Psoas muscle (tissue), 8 donors: Measurements from ENCODE around the gene NSUN2. TPM values are rescaled to one million over a fixed set of nuclear protein-coding genes. Genes with fewer than 3 reads are reported as not detected.

Source experiments
- ATAC-seq, 4 donors: fragments of 200-7000 bp; cut with Tn5 transposase; one replicate each; pipeline ENCODE4 v1.9.1; 2020; ENCODE audit warnings: moderate library complexity in 3 of 4, mild to moderate bottlenecking in 2 of 4
- DNase-seq, 2 donors: peaks; one replicate each; pipeline ENCODE4 v3.0.0-alpha.2; 2020
- H3K27ac ChIP-seq: fragments of 200-600 bp; one replicate; pipeline ENCODE4 v1.8.0; 2022
- H3K27me3 ChIP-seq, 3 donors: fragments of 200-600 bp in 1 of 3; one replicate each; pipeline versions ENCODE4 v1.6.1 to v1.8.0; 2013 to 2022; ENCODE audit warnings: low read length in 2 of 3, mild to moderate bottlenecking in 2 of 3, moderate library complexity in 1 of 3; ENCODE audit not compliant: insufficient read depth in 3 of 3
- H3K36me3 ChIP-seq, 2 donors: fragments of 200-600 bp in 1 of 2; one replicate each; pipeline versions ENCODE4 v1.6.1 to v1.8.0; 2013 to 2022; ENCODE audit warnings: low read depth in 1 of 2, mild to moderate bottlenecking in 1 of 2, moderate library complexity in 1 of 2; ENCODE audit not compliant: insufficient read depth in 1 of 2
- H3K4me1 ChIP-seq: fragments of 200-600 bp; one replicate; pipeline ENCODE4 v1.8.0; 2022
- H3K4me3 ChIP-seq: fragments of 200-600 bp; one replicate; pipeline ENCODE4 v1.8.0; 2022; ENCODE audit warnings: mild to moderate bottlenecking
- H3K9me3 ChIP-seq: fragments of 200-600 bp; one replicate; pipeline ENCODE4 v1.8.0; 2022
- CTCF ChIP-seq: fragments of 200-600 bp; IDR thresholded peaks from one replicate; pipeline ENCODE4 v1.8.0; 2022; ENCODE audit warnings: antibody characterized with exemption
- WGBS, 3 donors: extraction: QIAGEN DNeasy Blood & Tissue Kit; methylation state at CpG; one replicate each; pipeline versions ENCODE4 v1.1.6 to v1.1.7; 2013; 5-methylcytosine and 5-hydroxymethylcytosine counted together
- intact Hi-C, 2 donors: fragments of 100-400 bp; cut with DNase I; formaldehyde crosslinking; loops; one replicate each; pipeline versions ENCODE4 v1.11.0 to v1.14.2; 2022
- polyA plus RNA-seq, 3 donors: library from polyadenylated mRNA; stranded (reverse); fragments of 200-250 nt; gene quantifications; one replicate each; pipeline ENCODE4 v1.2.3, GENCODE V29; 2013
- total RNA-seq, 4 donors: library from RNA; stranded (reverse); fragmentation: NEBNext Ultra II Directional in 2 of 4; extraction: Animal tissue kit (Norgen Biotek cat#: 25700) in 2 of 4; gene quantifications; one replicate each; pipeline versions ENCODE4 v1.2.1 to v1.2.4, GENCODE V29; 2021 to 2023
- donor health status: healthy with polysubstance abuse.
- donor health status: DM: no; HTN: no; CAD: no; lungs with moderate emphysema.
- donor health status: Bipolar disorder and iron deficiency.
- donor health status: healthy.
- donor health status: DM: yes; HTN: yes; CAD: no.
- donor health status: DM: no; HTN: no; CAD: no.
- donor health status: DM: no; HTN: no; CAD: no.
- donor health status: DM: yes; HTN: yes; CAD: no.

Gene NSUN2
- total and polyA plus RNA-seq, 7 donors, result 30.6 to 80.9 (median 53.6) TPM

- Histone ChIP-seq H3K27ac (peak overlapping the region; percentile 38), H3K4me1 (peaks cover 7% of the 10 kb centered on the region), H3K9me3 (no peaks in the 10 kb centered on the region), H3K4me3 (no peak overlapping the region), H3K36me3 (peaks cover 16 to 100% of the 10 kb centered on the region in 2 donors), H3K27me3 (no peaks in the 10 kb centered on the region)
- DNase-seq, result peak in 1 of 2 donors; percentile 63
- TF ChIP-seq CTCF, result no peak
- WGBS, 3 donors, result 48 to 58% (median 52%) methylated on average over 8 of the region's 8 CpGs
- intact Hi-C loops, result no loop called here
- peak; percentile 76 to 90 (median 84) for ATAC-seq
These were observed 17.6 kb downstream of the NSUN2 start for GRCh38 chr5:6615034-6615815.

- DNase-seq (no peak), ATAC-seq (no peak)
- Histone ChIP-seq H3K27ac (no peak overlapping the region), H3K36me3 (peaks cover 18 to 100% of the 10 kb centered on the region in 2 donors), H3K27me3 (no peaks in the 10 kb centered on the region), H3K4me3 (no peak overlapping the region), H3K9me3 (no peaks in the 10 kb centered on the region), H3K4me1 (peaks cover 7% of the 10 kb centered on the region)
- no peak for TF ChIP-seq CTCF
- WGBS, 3 donors, result 74 to 89% (median 80%) methylated on average over 20 of the region's 20 CpGs
- intact Hi-C loops, result no loop called here
These were observed 21.2 kb downstream of the NSUN2 start for GRCh38 chr5:6611334-6612256.

DNA sequence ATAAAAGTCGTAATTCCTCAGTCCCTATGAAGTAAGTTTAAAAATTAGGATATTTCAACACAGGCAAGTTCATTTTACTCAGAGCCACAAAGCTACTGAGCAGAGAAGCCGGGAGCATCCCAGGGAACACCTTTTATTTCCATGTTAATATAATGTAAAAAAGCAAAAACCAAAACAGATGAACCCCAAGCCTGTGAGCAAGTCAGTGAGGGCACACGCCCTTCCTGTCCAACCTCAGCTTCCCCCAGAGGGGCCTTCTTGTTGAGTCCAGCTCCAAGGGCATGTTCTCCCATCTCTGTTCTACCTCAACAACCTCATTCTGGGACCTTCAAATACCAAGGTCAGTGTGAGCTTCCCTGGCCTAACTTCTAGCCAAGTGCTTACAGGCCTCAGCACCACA, 24.8 kb downstream of the NSUN2 start:
- no peaks in the 10 kb centered on the region for H3K9me3 ChIP-seq
- TF ChIP-seq CTCF, result no peak
- no peak for DNase-seq
- no peaks in the 10 kb centered on the region for H3K4me1 ChIP-seq
- H3K36me3 ChIP-seq, result peaks cover 15 to 100% of the 10 kb centered on the region in 2 donors
- WGBS, 3 donors, result 93 to 94% (median 93%) methylated on average over 3 of the region's 3 CpGs
- no peak for ATAC-seq
- no peaks in the 10 kb centered on the region for H3K27me3 ChIP-seq
- intact Hi-C loops, result no loop called here
- no peak overlapping the region for H3K4me3 ChIP-seq
- no peak overlapping the region for H3K27ac ChIP-seq

GRCh38 chr5:6607559-6607936, 25.3 kb downstream of the NSUN2 start:
- Histone ChIP-seq H3K4me1 (no peaks in the 10 kb centered on the region), H3K4me3 (no peak overlapping the region), H3K27ac (no peak overlapping the region), H3K27me3 (no peaks in the 10 kb centered on the region), H3K9me3 (no peaks in the 10 kb centered on the region), H3K36me3 (peaks cover 15 to 100% of the 10 kb centered on the region in 2 donors)
- WGBS, 3 donors, result 35 to 94% (median 87%) methylated on average over 5 of the region's 5 CpGs
- DNase-seq (no peak), ATAC-seq (peak in 1 of 4 donors; percentile 63)
- no peak for TF ChIP-seq CTCF
- intact Hi-C loops, result no loop called here
